Keratinocyte (primary cell): Measurements from ENCODE around the gene MIEN1. TPM values are rescaled to one million over a fixed set of nuclear protein-coding genes. Genes with fewer than 3 reads are reported as not detected.

Source experiments
- DNase-seq: peaks from one replicate; pipeline ENCODE4 v3.0.0-alpha.2; 2011; ENCODE audit warnings: low read depth, missing footprints, low spot score
- FAIRE-seq: peaks from 2 replicates; lab custom pipeline; 2011; peaks lifted over from hg19 to GRCh38; lab: Jason Lieb, UNC
- H2AFZ ChIP-seq: 2 replicates; pipeline ENCODE4 v1.6.0; 2012; ENCODE audit warnings: low read length, control low read depth, inconsistent platforms; ENCODE audit not compliant: control insufficient read depth
- H3K27ac ChIP-seq: 2 replicates; pipeline ENCODE4 v1.5.1; 2011; ENCODE audit warnings: low read length; ENCODE audit not compliant: control insufficient read depth, insufficient read depth
- H3K27me3 ChIP-seq: 3 replicates; pipeline ENCODE4 v1.6.0; 2011; ENCODE audit warnings: low read length; ENCODE audit not compliant: control insufficient read depth, insufficient read depth; ENCODE audit errors: extremely low read depth
- H3K36me3 ChIP-seq, 2 experiments: 2 replicates in 1 of 2; 3 replicates in 1 of 2; pipeline ENCODE4 v1.5.1; 2011; ENCODE audit warnings: low read length in 2 of 2, mild to moderate bottlenecking in 1 of 2; ENCODE audit not compliant: control insufficient read depth in 2 of 2, insufficient read depth in 2 of 2; ENCODE audit errors: extremely low read depth in 1 of 2
- H3K4me1 ChIP-seq: 3 replicates; pipeline ENCODE4 v1.5.1; 2011; ENCODE audit warnings: low read length; ENCODE audit not compliant: control insufficient read depth, insufficient read depth; ENCODE audit errors: extremely low read depth
- H3K4me2 ChIP-seq: 3 replicates; pipeline ENCODE4 v1.6.0; 2011; ENCODE audit warnings: low read depth, low read length; ENCODE audit not compliant: control insufficient read depth, insufficient read depth; ENCODE audit errors: extremely low read depth
- H3K4me3 ChIP-seq, 3 experiments: fragments of 200-600 bp in 1 of 3; sonication (generic) in 1 of 3; 2 replicates in 2 of 3; 3 replicates in 1 of 3; pipeline ENCODE4 v1.5.1; 2011 to 2016; ENCODE audit warnings: low read length in 3 of 3, mild to moderate bottlenecking in 3 of 3, control low read depth in 2 of 3, inconsistent platforms in 1 of 3, low read depth in 1 of 3, mixed read lengths in 1 of 3, mixed run types in 1 of 3, moderate library complexity in 1 of 3; ENCODE audit not compliant: control insufficient read depth in 2 of 3, insufficient read depth in 2 of 3; ENCODE audit errors: extremely low read depth in 1 of 3
- H3K79me2 ChIP-seq: 2 replicates; pipeline ENCODE4 v1.6.0; 2012; ENCODE audit warnings: low read length; ENCODE audit not compliant: control insufficient read depth, insufficient read depth
- H3K9ac ChIP-seq: 3 replicates; pipeline ENCODE4 v1.6.0; 2011; ENCODE audit warnings: low read length; ENCODE audit not compliant: control insufficient read depth, insufficient read depth; ENCODE audit errors: extremely low read depth
- H3K9me1 ChIP-seq: 3 replicates; pipeline ENCODE4 v1.6.0; 2011; ENCODE audit warnings: low read length; ENCODE audit not compliant: control insufficient read depth, insufficient read depth; ENCODE audit errors: extremely low read depth
- H3K9me3 ChIP-seq: 2 replicates; pipeline ENCODE4 v1.5.1; 2012; ENCODE audit warnings: low read depth, low read length; ENCODE audit not compliant: control insufficient read depth
- H4K20me1 ChIP-seq: 3 replicates; pipeline ENCODE4 v1.6.0; 2011; ENCODE audit warnings: low read length; ENCODE audit not compliant: control insufficient read depth, insufficient read depth; ENCODE audit errors: extremely low read depth
- EZH2 ChIP-seq: IDR thresholded peaks from one replicate; pipeline ENCODE4 v1.6.1; 2012; ENCODE audit warnings: inconsistent platforms, mild to moderate bottlenecking, low read length, moderate library complexity
- dilution Hi-C: fragments of 300-500 bp; cut with MboI; formaldehyde crosslinking; loops from one replicate; pipeline ENCODE4 v1.7.0; 2020; ENCODE audit warnings: low sequenced_read_pairs; ENCODE audit not compliant: extremely low pct_ligation_motif_present
- polyA plus RNA-seq, 5 experiments: library from polyadenylated mRNA; depleted of rRNA in 3 of 5; stranded (reverse) in 3 of 5; stranded (forward) in 1 of 5; unstranded in 1 of 5; fragments of >200 nt; gene quantifications; 1 replicate in 1 of 5; 2 replicates in 3 of 5; 3 replicates in 1 of 5; pipeline versions ENCODE4 v1.2.1 to v1.2.3, GENCODE V29; 2011 to 2012; ENCODE audit warnings: missing spikeins in 2 of 5, low read depth in 1 of 5, low replicate concordance in 1 of 5
- TF ChIP-seq, protein P1 (sequence below), 3 experiments: IDR thresholded peaks in 1 of 3; conservative IDR thresholded peaks in 1 of 3; optimal IDR thresholded peaks in 1 of 3; 2 replicates in 2 of 3; 3 replicates in 1 of 3; pipeline versions ENCODE3 to v1.5.1; 2011; ENCODE audit warnings: low read length in 3 of 3, mild to moderate bottlenecking in 3 of 3, moderate library complexity in 2 of 3, control low read depth in 1 of 3, inconsistent platforms in 1 of 3; ENCODE audit not compliant: insufficient read depth in 2 of 3; ENCODE audit errors: extremely low read depth in 1 of 3

MIEN1 gene
- polyA plus RNA-seq, 1 donor (not counting 4 experiments of a cell fraction or from before 2014, with no cell fraction given): 38.4 TPM

DNA sequence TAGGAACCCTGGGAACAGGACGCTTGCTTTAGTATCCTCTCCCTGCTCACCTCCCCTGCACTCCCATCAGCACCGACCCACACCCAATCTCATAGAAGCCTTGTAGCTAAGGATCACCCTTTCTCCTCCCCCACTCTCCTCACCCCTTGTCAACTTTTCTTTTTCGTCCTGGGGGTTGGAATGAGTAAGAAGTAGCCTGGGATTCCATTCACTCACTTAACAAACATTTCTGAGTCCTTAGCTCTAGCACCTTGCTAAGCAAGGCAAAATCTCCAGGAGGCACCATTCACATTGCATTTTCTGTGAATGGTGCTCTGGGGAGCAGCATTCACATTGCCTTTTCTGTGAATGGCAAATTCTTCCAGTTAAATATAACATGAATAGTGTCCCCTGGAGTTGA, 41.4 kb downstream of the MIEN1 start:
- H4K20me1 ChIP-seq: no peaks in the 10 kb centered on the region
- no peaks in the 10 kb centered on the region for H3K79me2 ChIP-seq
- FAIRE-seq (no peak), DNase-seq (no peak)
- H2AFZ ChIP-seq: peak overlapping the region; percentile 69
- peak overlapping the region in 2 of 3 experiments; percentile 73 to 84 for H3K4me3 ChIP-seq
- no peak for TF ChIP-seq EZH2
- TF ChIP-seq, protein P1, sequence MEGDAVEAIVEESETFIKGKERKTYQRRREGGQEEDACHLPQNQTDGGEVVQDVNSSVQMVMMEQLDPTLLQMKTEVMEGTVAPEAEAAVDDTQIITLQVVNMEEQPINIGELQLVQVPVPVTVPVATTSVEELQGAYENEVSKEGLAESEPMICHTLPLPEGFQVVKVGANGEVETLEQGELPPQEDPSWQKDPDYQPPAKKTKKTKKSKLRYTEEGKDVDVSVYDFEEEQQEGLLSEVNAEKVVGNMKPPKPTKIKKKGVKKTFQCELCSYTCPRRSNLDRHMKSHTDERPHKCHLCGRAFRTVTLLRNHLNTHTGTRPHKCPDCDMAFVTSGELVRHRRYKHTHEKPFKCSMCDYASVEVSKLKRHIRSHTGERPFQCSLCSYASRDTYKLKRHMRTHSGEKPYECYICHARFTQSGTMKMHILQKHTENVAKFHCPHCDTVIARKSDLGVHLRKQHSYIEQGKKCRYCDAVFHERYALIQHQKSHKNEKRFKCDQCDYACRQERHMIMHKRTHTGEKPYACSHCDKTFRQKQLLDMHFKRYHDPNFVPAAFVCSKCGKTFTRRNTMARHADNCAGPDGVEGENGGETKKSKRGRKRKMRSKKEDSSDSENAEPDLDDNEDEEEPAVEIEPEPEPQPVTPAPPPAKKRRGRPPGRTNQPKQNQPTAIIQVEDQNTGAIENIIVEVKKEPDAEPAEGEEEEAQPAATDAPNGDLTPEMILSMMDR (optimal IDR thresholded peaks at IDR 0.05 in 1 of 3, IDR thresholded peaks at IDR 0.05 in 1 of 3, conservative IDR thresholded peaks at IDR 0.05 in 1 of 3; ENCODE audit: extremely low read depth in 1 of 3, insufficient read depth in 2 of 3, low read length in 3 of 3): peak in 1 of 3 experiments; percentile 16
- H3K9me1 ChIP-seq: no peaks in the 10 kb centered on the region
- H3K9ac ChIP-seq: peak overlapping the region; percentile 76
- H3K27ac ChIP-seq: no peak overlapping the region
- H3K4me2 ChIP-seq: peak overlapping the region; percentile 97
- H3K27me3 ChIP-seq: no peaks in the 10 kb centered on the region
- peaks cover 14% of the 10 kb centered on the region for H3K4me1 ChIP-seq
- no peaks in the 10 kb centered on the region for H3K9me3 ChIP-seq
- H3K36me3 ChIP-seq: no peaks in the 10 kb centered on the region
- dilution Hi-C loops: no loop called here

- no peak for DNase-seq
- peak overlapping the region; percentile 69 for H2AFZ ChIP-seq
- TF ChIP-seq, protein P1 (optimal IDR thresholded peaks at IDR 0.05 in 1 of 3, IDR thresholded peaks at IDR 0.05 in 1 of 3, conservative IDR thresholded peaks at IDR 0.05 in 1 of 3; ENCODE audit: extremely low read depth in 1 of 3, insufficient read depth in 2 of 3, low read length in 3 of 3): no peak
- TF ChIP-seq EZH2: no peak
- no peaks in the 10 kb centered on the region for H3K9me1 ChIP-seq
- H3K79me2 ChIP-seq: no peaks in the 10 kb centered on the region
- H3K9me3 ChIP-seq: no peaks in the 10 kb centered on the region
- FAIRE-seq: no peak
- peak overlapping the region; percentile 47 to 84 (median 73) for H3K4me3 ChIP-seq
- H4K20me1 ChIP-seq: no peaks in the 10 kb centered on the region
- H3K27me3 ChIP-seq: no peaks in the 10 kb centered on the region
- no peaks in the 10 kb centered on the region for H3K36me3 ChIP-seq
- H3K4me1 ChIP-seq: peaks cover 14% of the 10 kb centered on the region
- H3K4me2 ChIP-seq: peak overlapping the region; percentile 97
- peak overlapping the region; percentile 76 for H3K9ac ChIP-seq
- dilution Hi-C loops: no loop called here
- H3K27ac ChIP-seq: peak overlapping the region; percentile 57
Observed at GRCh38 chr17:39688475-39688835, 41.9 kb downstream of the MIEN1 start.
